Activated naive CD8-positive, alpha-beta T cell treated with anti-CD3 and anti-CD28 coated beads, Interleukin-2, amount 50 U/mL, for 16 hours (primary cell): ENCODE measurements around the gene TCFL5.
"Not testable (repeated sequence)": the region's sequence is repeated elsewhere in the genome, so short reads cannot be mapped to it uniquely, and the experiment has no call there.

Experiments used
- DNase-seq: peaks from one replicate; pipeline ENCODE4 v3.0.0-alpha.2; 2020; ENCODE audit warnings: low read depth, low spot score

Gene TCFL5

GRCh38 chr20:62855120-62855519 is 6.5 kb downstream of the TCFL5 start:
- DNase-seq = no peak

GRCh38 chr20:62854121-62854520 is 7.5 kb downstream of the TCFL5 start:
- DNase-seq = no peak

GRCh38 chr20:62853304-62853703 is 8.3 kb downstream of the TCFL5 start:
- DNase-seq = not testable (repeated sequence)

- DNase-seq = no peak
These were observed 8.8 kb downstream of the TCFL5 start for GRCh38 chr20:62852841-62853240.

DNA sequence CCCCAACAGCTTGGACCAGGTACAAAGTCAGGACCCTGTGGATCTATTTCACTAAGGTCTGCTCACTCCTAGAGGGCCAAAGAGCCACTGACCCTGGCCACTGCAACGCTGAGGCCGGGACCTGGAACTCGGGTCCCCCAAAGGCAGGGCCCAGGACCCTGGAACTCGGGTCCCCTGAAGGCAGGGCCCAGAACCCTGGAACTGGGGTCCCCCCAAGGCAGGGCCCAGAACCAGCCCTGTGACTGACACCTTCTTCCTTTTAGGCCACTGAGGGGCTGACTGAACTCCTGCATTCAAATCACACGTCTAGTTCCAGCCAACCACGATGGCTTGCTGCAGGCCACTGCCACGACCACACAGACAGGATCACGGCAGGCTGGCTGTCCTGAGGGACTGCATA is 9.4 kb downstream of the TCFL5 start:
- DNase-seq = no peak

DNA sequence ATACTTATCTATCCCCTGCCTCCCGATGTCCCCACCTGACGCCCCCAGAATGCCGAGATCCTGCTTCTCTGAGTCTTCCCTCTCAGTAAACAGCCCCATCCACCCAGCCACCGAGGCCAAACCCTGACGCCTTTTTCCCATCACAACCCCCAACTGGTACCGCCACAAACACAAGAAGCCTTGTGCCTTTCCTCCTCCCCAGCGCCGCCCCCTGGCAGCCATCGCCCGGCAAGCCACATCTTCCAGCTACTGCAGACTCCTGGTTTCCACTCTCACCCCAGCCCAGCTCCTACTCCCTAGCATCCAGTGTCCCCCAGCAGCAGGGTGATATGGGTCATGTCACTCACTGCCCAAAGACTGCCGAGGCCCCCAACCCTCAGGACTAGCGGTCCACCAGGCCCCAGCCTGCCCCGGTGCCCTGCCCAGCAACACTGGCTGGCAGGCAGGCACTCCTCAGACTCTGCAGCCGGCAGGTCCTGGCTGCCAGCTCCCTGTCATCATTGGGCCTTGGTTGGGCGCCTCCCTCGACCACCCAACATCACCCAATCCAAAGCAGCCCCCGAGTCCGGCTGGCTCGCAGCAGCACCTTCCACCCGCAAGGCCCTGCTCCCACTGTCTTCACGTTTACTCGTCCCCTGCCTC is 11.2 kb downstream of the TCFL5 start:
- no peak for DNase-seq

GRCh38 chr20:62849431-62849830 is 12.2 kb downstream of the TCFL5 start:
- no peak for DNase-seq

DNA sequence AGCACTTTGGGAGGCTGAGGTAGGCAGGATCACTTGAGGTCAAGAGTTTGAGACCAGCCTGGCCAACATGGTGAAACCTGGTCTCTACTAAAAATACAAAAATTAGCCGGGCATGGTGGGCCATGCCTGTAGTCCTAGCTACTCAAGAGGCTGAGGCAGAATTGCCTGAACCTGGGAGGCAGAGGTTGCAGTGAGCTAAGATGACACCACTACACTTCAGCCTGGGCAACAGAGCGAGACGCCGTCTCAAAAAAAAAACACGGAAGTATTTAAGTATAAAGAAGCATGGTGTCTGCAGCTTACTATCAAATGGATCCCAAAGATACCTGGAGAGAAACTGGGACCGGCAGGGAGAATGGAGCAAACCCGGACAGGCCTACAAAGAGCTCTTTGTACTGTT is 12.7 kb downstream of the TCFL5 start:
- DNase-seq = not testable (repeated sequence)

GRCh38 chr20:62846166-62846890 is 15.3 kb downstream of the TCFL5 start:
- no peak for DNase-seq

DNA sequence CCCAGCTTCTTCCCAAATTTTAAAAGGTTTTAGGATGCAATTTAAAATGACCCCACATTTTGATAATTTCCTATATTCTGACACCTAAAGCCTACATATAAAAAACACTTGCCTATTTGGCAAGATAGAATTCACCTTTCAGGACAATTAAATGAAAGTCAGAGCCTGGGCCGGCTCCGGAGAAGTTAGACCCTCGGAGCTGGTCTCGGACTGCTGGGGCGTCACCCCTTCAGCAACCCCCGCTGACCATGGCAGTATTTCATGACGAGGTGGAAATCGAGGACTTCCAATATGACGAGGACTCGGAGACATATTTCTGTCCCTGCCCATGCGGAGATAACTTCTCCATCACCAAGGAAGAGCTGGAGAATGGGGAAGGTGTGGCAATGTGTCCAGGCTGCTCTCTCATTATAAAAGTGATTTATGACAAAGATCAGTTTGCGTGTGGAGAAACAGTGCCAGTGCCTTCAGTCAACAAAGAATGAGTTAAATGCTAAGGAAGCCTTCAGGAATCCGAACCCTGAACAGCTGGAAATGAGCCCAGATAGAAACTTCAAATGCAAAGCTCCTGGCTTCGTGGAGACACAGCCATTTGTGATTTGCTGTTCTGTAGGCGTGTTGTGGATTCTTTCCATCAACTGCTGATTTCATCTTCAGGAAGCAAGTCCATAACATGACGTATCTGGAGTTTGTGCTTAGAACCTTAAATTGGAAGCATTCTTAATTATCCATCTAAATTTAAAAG is 16.0 kb downstream of the TCFL5 start:
- DNase-seq = no peak

DNA sequence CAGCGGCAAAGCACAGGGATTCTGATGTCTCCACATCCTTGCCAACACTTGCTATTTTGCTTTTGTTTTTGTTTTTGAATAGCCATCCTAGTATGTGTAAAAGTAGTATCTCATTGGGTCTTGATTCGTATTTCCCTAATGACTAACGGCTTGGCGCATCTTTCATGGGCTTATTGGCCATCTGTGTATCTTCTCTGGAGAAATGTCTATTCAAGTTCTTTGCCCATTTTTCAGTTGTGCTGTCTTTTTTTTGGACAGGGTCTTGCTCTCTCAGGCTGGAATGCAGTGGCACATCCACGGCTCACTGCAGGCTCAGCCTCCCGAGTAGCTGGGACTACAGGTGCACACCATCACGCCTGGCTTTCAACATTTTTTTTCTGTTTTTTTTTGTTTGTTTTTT is 17.4 kb downstream of the TCFL5 start:
- no peak for DNase-seq

DNA sequence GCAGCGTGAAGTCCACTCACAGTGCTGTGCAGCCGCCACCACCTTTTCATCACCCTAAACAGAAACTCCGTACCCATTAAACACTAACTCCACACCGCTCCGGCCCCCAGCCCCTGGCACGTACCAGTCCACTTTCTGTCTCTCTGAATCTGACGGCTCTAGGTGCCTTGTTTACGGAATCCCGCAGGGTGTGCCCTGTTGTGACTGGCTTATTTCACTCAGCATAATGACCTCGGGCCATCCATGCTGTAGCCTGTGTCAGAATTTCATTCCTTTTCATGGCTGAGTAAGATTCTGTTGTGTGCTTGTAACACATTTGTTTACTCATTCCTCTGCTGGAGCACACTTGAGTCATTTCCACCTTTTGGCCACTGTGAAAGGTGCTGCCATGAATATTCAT is 18.0 kb downstream of the TCFL5 start:
- DNase-seq = no peak

- no peak for DNase-seq
These were observed 19.9 kb downstream of the TCFL5 start for GRCh38 chr20:62841705-62842212.

DNA sequence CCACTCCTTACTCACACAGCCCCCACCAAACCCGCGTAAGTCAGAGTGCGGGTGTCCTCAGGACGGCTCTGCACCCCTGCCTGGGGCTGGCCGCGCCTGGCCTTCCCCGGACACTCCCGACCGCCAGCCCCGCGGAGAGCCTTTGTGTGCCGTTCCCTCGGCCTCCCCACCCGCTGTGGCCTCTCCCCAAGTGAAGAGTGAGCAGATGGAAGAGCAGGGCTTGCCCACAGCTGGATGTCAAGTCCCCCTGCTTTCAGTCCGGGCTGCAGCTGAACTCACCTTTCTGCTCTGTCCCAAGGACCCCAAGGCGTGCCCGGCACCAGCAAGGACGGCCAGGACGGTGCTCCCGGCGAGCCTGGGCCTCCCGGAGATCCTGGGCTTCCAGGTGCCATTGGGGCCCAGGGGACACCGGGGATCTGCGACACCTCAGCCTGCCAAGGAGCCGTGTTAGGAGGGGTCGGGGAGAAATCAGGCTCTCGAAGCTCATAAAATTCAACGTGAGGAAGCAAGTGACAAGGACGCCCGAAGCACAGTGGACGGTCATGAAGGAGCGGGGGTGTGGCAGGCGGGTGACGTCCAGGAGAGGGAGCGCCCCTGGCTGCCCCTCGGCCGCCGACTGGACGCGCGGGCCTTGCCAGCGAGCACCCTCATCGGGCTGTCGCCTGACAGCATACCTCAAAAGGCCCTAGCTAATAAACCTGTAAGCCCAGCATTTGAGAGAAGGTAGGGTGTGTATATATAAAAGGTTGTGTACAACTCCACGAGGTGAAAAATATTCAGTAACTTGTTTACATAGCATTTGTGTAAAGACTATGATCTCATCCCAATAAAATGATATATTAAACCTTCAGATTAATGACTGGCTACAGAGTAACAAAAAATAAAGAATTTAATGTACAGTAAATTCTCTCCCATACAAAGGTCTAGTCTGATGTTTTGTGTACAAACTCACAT is 21.1 kb downstream of the TCFL5 start:
- no peak for DNase-seq

DNA sequence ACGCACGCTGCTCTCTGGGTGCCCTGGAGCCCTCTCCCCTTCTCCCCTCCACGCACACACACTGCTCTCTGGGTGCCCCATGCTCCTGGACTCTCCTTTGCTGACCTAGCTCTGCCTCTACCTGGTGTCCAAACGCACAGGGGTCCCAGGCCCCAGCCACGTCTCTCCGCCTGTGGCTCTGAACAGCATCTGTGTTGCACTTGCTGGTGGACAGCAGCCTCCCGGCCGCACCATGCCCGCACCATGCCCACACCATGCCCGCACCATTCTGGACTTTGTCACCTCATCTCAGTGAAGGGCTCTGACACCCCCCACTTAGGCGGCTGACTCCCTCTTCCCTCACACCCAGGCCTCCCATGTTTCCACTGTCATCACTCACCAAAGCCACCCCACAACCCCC is 21.8 kb downstream of the TCFL5 start:
- DNase-seq = no peak

GRCh38 chr20:62839261-62839660 is 22.4 kb downstream of the TCFL5 start:
- no peak for DNase-seq

GRCh38 chr20:62838128-62838891 is 23.3 kb downstream of the TCFL5 start:
- DNase-seq = no peak

DNA sequence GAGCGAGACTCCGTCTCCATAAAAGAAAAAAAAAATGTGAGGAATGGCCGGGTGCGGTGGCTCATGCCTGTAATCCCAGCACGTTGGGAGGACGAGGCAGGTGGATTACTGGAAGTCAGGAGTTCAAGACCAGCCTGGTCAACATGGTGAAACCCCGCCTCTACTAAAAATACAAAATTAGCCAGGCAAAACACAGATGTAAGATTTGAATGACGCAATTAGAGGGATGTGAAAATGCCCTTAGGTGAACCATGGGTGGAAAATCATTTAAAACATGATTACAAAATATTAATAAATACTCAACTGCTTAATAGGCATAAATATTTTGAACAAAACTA is 23.9 kb downstream of the TCFL5 start:
- no peak for DNase-seq

GRCh38 chr20:62836967-62837490 is 24.6 kb downstream of the TCFL5 start:
- no peak for DNase-seq
